HG03439 (cell line): ENCODE measurements around the gene RHOXF2B.
"Not testable (repeated sequence)": the region's sequence is repeated elsewhere in the genome, so short reads cannot be mapped to it uniquely, and the experiment has no call there.

Experiments used
- ATAC-seq: cut with Tn5 transposase; IDR thresholded peaks from one replicate; pipeline ENCODE4 v1.9.1; 2021; ENCODE audit warnings: mild to moderate bottlenecking, moderate library complexity; ENCODE audit not compliant: unreplicated experiment

Gene RHOXF2B

DNA sequence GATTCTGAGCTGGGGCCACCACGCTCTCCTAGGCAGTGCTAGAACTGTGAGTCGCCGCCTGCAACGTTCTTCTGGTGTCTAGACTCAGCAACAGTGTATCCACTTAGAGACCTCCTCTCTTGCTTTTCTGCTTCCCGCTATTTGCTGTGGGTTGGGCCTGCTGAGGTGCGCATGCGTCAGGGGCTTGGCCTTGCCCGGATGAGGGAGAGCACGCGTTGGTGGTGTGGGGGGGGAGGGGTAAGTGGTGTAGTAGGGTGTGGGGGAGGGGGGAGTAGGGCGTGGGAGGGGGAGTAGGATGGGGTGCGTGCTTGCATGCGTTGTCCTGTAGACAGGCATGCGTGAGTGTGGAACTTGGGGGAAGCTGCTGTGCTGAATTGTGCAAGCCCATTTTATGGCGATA lies at the start of gene RHOXF2B:
TSS of gene RHOXF2B (minus strand) at position 101 of the 400 bp plus-strand sequence. CDS start 138 bp downstream, outside the sequence.
- ATAC-seq = not testable (repeated sequence)

DNA sequence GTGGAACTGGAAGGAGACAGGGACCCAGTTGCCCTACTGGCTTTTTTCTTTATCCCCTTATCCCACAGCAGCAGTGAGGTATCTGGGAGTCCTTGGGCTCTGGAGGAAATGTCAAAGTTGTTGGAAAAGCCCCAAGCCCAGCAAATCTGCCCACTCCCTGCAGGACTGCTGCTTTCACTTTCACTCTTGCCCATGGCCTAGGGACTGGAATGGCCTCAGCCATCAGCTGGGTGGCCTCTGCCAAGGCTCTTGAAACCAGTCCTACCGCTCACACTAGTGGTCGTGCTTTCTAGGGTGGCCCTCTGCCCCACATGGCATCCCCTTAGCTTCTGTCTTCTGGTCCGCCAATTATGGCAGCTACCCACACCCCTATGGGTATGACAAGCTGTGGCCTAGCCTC lies 48.0 kb upstream of the RHOXF2B start:
- ATAC-seq = no peak

GRCh38 chrX:120120223-120120622 lies 42.7 kb upstream of the RHOXF2B start:
- ATAC-seq = no peak

GRCh38 chrX:120115438-120115963 lies 38.0 kb upstream of the RHOXF2B start, which contains the start of gene RHOXF1:
Gene RHOXF1 (minus strand): TSS chrX:120115913. CDS start chrX:120115862, 51 bp downstream.
- no peak for ATAC-seq

GRCh38 chrX:120111611-120112010 lies 34.1 kb upstream of the RHOXF2B start:
- ATAC-seq = no peak

GRCh38 chrX:120109378-120109777 lies 31.9 kb upstream of the RHOXF2B start:
- ATAC-seq = no peak

DNA sequence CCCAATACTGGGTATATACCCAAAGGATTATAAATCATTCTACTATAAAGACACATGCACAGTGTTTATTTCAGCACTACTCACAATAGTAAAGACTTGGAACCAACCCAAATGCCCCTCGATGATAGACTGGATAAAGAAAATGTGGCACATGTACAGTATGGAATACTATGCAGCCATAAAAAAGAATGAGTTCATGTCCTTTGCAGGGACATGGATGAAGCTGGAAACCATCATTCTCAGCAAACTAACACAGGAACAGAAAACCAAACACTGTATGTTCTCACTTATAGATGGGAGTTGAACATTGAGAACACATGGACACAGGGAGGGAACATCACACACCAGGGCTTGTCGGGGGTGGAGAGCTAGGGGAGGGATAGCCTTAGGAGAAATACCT lies 27.2 kb upstream of the RHOXF2B start:
- ATAC-seq = not testable (repeated sequence)

DNA sequence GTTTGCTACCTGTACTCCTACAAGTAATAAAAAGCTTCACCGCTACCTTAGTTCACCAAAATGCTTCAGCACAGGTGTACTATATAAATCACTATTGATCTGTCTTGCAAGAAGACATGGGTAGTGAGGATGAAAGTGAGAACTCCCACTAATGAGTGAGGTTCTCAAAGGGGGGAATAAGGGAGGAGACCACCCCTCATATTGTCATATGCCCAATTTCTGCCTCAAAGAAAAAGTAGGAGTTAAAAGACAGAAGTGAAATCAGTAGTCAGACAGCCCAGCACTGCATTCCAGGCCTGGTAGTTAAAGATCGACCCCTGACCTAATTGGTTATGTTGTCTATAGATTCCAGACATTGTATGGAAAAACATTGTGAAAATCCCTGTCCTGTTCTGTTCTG lies 23.6 kb upstream of the RHOXF2B start:
- ATAC-seq = not testable (repeated sequence)

DNA sequence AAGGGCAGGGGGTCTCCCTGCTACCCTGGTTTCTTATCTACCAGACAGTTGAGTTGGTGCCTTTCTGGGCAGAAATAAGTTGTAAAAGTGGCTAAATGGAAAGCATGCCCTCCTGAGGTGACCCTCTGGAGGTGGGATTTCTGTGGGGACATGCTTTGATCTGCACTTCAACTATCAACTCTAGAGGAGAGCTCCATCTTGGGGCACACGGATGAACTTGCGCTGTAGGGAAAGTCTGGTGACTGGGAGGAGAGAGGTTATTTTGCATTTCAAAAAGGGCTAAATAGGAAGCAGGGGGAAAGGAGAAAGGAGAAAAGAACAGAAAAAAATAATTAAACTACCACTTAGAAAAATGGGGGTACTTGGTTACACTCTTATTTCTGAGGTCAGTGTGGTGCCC lies 12.7 kb upstream of the RHOXF2B start:
- ATAC-seq = no peak

DNA sequence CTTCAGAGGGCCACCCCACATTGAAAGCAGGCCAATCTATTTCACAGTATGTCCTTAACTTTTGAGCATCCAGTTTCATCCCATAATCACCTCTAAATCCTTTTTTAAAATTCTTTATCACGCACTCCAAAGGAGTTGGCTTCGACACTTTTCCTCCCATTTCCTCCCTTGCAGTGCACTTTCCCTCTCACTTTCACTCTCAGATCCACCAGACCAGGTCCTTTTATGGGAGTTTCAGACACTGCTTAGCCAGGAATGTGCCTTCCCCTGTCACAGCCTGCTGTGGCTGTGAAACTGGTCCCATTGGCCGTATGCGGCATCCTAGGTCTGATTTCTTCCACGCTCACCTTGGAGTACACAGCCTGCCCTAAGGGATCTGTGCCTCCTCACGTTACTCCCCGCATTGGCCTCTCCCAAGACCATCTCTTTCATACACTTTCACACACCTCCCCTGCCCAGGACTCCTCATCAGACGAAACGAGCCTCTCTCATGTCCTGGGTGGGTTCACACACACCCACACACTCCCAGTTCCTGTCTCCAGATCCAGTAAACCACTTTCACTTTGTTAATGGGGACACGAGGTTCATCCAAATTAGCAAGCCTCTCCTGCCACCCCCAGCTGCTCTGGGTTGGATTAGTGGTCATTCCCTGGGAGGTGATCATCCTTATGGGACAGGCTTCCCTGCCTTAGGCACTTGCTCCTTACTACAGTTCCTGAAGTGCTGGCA lies 10.0 kb upstream of the RHOXF2B start:
- no peak for ATAC-seq

DNA sequence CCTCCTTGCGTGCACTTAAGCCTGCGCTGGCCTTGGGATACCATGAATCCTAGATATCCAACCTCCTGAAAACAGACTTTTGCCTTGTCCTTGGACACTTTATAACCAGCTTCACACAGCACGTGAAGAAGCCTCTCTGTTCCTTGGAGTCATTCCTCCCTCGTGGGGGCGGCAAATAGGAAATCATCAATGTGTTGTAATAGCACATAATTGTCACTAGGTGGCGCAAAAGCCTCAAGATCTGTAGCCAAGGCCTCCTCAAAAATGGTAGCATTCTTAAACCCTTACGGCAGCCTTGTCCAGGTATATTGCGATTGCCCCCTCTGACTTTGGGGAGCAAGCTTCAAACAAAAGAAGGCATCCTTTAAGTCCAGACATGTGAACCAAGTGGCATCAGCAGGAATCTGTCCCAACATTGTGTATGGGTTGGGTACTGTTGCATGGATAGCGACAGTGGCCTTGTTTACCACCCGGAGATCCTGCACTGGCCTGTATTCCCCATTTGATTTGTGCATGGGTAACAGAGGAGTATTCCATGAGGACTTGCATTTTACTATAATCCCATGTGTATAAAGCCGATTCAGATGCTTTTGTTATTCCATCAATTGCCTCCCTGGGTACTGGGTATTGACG lies 8.2 kb upstream of the RHOXF2B start:
- ATAC-seq = not testable (repeated sequence)

DNA sequence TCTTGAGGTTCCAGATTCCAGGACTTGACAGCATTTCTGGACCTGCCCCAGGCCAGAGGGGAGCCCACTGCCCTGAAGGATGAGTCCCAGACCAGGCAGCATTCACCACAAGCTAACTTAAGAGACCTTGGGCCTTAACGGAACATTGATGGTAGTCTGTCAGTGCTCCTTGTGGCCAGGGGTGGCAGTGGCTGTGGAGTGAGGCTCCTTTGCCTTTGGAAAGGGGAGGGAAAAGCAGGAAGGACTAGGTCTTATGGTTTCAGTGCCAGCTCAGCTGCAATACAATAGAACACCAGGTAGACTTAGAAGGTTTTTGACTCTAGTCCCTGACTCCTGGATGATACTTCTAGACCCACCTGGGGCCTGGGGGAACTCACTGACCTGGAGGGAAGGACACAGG lies 11.3 kb downstream of the RHOXF2B start:
- ATAC-seq = not testable (repeated sequence)

GRCh38 chrX:120042712-120043111 lies 34.8 kb downstream of the RHOXF2B start:
- not testable (repeated sequence) for ATAC-seq

GRCh38 chrX:120042247-120042646 lies 35.2 kb downstream of the RHOXF2B start:
- not testable (repeated sequence) for ATAC-seq

- not testable (repeated sequence) for ATAC-seq
These were observed 37.3 kb downstream of the RHOXF2B start for GRCh38 chrX:120040176-120040575.

GRCh38 chrX:120039087-120039733 lies 38.3 kb downstream of the RHOXF2B start:
- not testable (repeated sequence) for ATAC-seq

- ATAC-seq = no peak
These were observed 40.8 kb downstream of the RHOXF2B start for GRCh38 chrX:120036704-120037103.

DNA sequence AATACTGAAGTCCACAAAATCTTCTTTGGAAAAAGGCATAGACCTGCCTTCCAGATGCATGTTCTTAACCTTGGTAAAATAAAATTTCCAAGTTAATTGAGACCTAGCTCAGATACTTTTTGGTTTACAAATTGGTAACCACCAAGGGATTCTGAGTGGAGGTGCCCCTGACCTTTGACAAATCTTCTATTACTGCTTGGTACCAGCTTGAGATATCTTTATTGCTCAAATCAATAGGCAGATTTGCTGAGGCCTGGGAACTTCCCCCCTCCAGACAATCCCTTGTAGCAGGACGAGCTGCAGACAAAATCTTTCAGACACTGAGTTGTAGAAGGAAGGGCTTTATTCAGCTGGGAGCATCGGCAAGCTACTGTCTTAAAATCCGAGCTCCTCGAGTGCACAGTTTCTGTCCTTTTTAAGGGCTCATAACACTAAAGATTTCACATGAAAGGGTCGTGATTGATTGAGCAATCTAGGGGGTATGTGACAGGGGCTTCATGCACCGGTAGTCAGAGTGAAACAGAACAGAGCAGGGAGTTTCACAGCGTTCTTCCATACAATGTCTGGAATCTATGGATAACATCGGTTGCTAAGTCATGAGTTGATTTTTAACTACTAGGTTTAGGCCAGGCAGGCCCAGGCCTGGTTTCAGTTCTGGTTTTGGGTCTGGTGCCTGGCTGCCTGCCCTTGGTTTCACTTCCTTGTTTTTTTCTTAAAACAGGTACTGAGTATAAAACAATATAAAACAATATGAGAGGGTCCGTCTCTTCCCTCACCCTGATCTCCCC lies 41.8 kb downstream of the RHOXF2B start:
- peak; percentile 71 for ATAC-seq

- ATAC-seq = no peak
These were observed 48.1 kb downstream of the RHOXF2B start for GRCh38 chrX:120029354-120029753.

DNA sequence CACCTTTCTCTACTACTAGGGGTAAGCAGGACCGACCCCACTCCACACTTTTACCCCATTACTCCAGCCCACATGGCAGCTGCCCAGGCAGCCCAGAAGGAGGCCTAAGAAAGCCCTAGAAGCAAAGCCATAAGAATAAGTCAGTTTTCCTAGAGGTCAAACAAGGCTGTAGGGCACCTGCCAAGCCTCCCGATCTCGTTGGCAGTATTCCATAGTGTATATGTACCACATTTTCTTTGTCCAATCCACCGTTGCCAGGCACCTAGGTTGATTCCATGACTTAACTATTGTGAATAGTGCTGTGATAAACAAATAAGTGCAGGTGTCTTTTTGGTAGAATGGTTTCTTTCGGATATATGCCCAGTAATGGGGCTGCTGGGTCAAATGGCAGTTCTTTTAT lies 54.2 kb downstream of the RHOXF2B start:
- no peak for ATAC-seq

DNA sequence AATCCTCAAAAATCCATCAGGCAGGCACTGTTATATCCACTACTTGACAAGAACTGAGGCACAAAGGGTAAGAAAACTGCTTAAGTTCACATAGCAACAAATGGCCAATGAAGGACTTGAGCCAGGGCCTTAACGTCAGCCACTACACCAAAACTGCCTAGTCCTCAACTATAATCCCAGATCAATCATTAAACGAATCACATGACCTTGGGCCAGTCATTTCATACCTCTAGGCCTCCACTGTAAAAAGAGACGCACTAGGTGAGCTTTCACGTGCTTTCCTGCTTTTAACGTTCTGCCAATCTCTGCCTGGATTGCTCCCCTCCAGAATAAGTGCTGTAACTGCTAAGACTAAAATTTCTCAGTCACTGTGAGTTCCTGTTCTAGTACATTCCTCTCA lies 54.7 kb downstream of the RHOXF2B start:
- no peak for ATAC-seq
